GM12878 (cell line): ENCODE results near the gene DISP2.

Experiments
- BRCA1 ChIP-seq: IDR thresholded peaks from 2 replicates; pipeline ENCODE4 v1.6.1; 2011; ENCODE audit warnings: low read depth, low read length, improper control_type of control experiment
- CREB1 ChIP-seq: IDR thresholded peaks from 2 replicates; pipeline ENCODE4 v1.6.1; 2012; ENCODE audit warnings: low read depth, mild to moderate bottlenecking, inconsistent platforms
- EZH2 ChIP-seq: IDR thresholded peaks from 2 replicates; pipeline ENCODE4 v1.6.1; 2012; ENCODE audit warnings: low read depth, mild to moderate bottlenecking, control low read depth, inconsistent platforms, low read length, borderline replicate concordance; ENCODE audit not compliant: control insufficient read depth
- FOXM1 ChIP-seq: IDR thresholded peaks from 2 replicates; pipeline ENCODE4 v1.6.1; 2012; ENCODE audit warnings: low read depth, mild to moderate bottlenecking, inconsistent platforms, low read length, moderate library complexity
- HDAC2 ChIP-seq: fragments of 200-600 bp; sonication (generic); IDR thresholded peaks from 2 replicates; pipeline ENCODE4 v1.6.1; 2017
- POLR2AphosphoS5 ChIP-seq: IDR thresholded peaks from 2 replicates; pipeline ENCODE4 v1.6.1; 2011; ENCODE audit warnings: mild to moderate bottlenecking, low read length, inconsistent platforms
- SMAD1 ChIP-seq: fragments of 450-650 bp; IDR thresholded peaks from 2 replicates; pipeline ENCODE4 v1.6.1; 2018; ENCODE audit warnings: mild to moderate bottlenecking, low read depth; ENCODE audit not compliant: partially characterized antibody
- TAF1 ChIP-seq: IDR thresholded peaks from 2 replicates; pipeline ENCODE4 v1.6.1; 2011; ENCODE audit warnings: mild to moderate bottlenecking, low read depth, low read length, borderline replicate concordance
- TF ChIP-seq, protein P1 (sequence below): IDR thresholded peaks from 2 replicates; pipeline ENCODE4 v1.6.1; 2011; ENCODE audit warnings: low read depth, mild to moderate bottlenecking, low read length, moderate library complexity, borderline replicate concordance; ENCODE audit errors: extremely low read depth
- TF ChIP-seq, protein P2 (sequence below), 3 experiments: IDR thresholded peaks in 2 of 3; conservative IDR thresholded peaks in 1 of 3; 2 replicates each; pipeline ENCODE4 v1.5.1; 2011; ENCODE audit warnings: low read depth in 3 of 3, low read length in 3 of 3, mild to moderate bottlenecking in 3 of 3, control low read depth in 2 of 3, moderate library complexity in 2 of 3, inconsistent platforms in 1 of 3, mixed read lengths in 1 of 3; ENCODE audit not compliant: control insufficient read depth in 2 of 3, insufficient read depth in 1 of 3; ENCODE audit errors: extremely low read depth in 1 of 3

DNA sequence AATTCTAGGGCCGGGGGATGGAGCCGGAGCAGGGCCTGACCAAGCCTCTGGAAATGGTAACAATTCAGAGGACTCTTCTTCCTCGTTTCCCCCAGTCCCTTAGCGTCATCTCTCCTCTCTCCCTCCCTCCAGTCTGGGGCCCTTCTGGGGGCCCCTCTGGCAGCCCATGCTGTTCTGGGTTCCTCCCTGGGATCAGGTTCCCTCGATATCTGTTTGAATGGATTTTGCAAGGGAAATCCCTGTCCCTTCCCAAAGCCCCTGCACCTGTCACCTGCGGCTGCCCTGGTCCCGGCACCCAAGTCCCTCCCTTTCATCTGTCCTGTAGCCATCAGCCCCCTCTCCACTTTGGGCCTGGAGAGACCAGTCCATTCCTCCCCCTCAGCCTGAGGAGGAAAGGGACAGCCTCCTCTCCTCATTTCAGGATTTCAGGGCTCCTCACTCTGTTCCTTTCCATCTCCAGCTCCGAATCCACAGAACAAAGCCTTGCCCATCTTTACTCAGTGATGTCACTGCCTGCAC, 48.6 kb upstream of the DISP2 start:
- TF ChIP-seq POLR2AphosphoS5 (no peak), HDAC2 (no peak), SMAD1 (no peak), TAF1 (no peak), EZH2 (no peak), FOXM1 (no peak), CREB1 (no peak), BRCA1 (no peak)
- TF ChIP-seq, protein P1, sequence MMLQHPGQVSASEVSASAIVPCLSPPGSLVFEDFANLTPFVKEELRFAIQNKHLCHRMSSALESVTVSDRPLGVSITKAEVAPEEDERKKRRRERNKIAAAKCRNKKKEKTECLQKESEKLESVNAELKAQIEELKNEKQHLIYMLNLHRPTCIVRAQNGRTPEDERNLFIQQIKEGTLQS: no peak
- TF ChIP-seq, protein P2, sequence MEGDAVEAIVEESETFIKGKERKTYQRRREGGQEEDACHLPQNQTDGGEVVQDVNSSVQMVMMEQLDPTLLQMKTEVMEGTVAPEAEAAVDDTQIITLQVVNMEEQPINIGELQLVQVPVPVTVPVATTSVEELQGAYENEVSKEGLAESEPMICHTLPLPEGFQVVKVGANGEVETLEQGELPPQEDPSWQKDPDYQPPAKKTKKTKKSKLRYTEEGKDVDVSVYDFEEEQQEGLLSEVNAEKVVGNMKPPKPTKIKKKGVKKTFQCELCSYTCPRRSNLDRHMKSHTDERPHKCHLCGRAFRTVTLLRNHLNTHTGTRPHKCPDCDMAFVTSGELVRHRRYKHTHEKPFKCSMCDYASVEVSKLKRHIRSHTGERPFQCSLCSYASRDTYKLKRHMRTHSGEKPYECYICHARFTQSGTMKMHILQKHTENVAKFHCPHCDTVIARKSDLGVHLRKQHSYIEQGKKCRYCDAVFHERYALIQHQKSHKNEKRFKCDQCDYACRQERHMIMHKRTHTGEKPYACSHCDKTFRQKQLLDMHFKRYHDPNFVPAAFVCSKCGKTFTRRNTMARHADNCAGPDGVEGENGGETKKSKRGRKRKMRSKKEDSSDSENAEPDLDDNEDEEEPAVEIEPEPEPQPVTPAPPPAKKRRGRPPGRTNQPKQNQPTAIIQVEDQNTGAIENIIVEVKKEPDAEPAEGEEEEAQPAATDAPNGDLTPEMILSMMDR (IDR thresholded peaks at IDR 0.05 in 2 of 3, conservative IDR thresholded peaks at IDR 0.05 in 1 of 3; ENCODE audit: control insufficient read depth in 2 of 3, extremely low read depth in 1 of 3, insufficient read depth in 1 of 3, low read depth in 3 of 3, low read length in 3 of 3): no peak
